ENCODE results near the gene MTERF4. TPM values are rescaled to one million over a fixed set of nuclear protein-coding genes. Genes with fewer than 3 reads are reported as not detected.

Gene MTERF4
- total RNA-seq, 3 donors from 2014 or later, result 25.4 to 41.7 (median 32.2) TPM

DNA sequence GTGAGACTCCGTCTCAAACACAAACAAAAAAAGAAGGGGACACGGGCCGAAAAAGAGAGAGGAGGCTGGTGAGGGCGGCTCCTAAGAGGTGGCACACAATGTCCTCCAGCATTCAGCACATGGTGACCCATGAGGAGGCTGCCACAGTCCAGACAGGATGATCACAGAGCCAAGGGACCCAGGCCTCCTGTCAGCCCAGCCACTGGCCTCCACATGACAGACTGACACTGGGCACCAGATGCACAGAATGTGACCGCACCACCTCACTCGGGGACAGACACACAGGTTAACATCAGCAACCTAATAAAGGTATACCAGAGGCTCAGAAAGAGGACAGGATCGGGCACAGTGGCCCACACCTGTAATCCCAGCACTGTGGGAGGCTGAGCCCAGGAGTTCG, 26.2 kb upstream of the MTERF4 start:
- no peaks in the 10 kb centered on the region for H3K4me1 ChIP-seq (ENCODE audit: low read depth)
- TF ChIP-seq, protein P1, sequence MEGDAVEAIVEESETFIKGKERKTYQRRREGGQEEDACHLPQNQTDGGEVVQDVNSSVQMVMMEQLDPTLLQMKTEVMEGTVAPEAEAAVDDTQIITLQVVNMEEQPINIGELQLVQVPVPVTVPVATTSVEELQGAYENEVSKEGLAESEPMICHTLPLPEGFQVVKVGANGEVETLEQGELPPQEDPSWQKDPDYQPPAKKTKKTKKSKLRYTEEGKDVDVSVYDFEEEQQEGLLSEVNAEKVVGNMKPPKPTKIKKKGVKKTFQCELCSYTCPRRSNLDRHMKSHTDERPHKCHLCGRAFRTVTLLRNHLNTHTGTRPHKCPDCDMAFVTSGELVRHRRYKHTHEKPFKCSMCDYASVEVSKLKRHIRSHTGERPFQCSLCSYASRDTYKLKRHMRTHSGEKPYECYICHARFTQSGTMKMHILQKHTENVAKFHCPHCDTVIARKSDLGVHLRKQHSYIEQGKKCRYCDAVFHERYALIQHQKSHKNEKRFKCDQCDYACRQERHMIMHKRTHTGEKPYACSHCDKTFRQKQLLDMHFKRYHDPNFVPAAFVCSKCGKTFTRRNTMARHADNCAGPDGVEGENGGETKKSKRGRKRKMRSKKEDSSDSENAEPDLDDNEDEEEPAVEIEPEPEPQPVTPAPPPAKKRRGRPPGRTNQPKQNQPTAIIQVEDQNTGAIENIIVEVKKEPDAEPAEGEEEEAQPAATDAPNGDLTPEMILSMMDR (IDR thresholded peaks at IDR 0.05), result no peak
- DNase-seq (no peak), ATAC-seq (no peak)
- no peaks in the 10 kb centered on the region for H3K9me3 ChIP-seq
- intact Hi-C loops (cut with DNase I, micrococcal nuclease), result no loop called here
- H3K36me3 ChIP-seq (ENCODE audit: low read depth), result no peaks in the 10 kb centered on the region
- no peak overlapping the region for H3K4me3 ChIP-seq

- TF ChIP-seq, protein P1 (IDR thresholded peaks at IDR 0.05), result no peak
- Histone ChIP-seq H3K4me1 (ENCODE audit: low read depth) (no peaks in the 10 kb centered on the region), H3K9me3 (no peaks in the 10 kb centered on the region), H3K4me3 (no peak overlapping the region), H3K36me3 (ENCODE audit: low read depth) (no peaks in the 10 kb centered on the region)
- ATAC-seq (no peak), DNase-seq (no peak)
- intact Hi-C loops (cut with DNase I, micrococcal nuclease), result no loop called here
Measured at GRCh38 chr2:241126771-241127202, 24.7 kb upstream of the MTERF4 start.

GRCh38 chr2:241126201-241126611, 24.1 kb upstream of the MTERF4 start:
- TF ChIP-seq, protein P1 (IDR thresholded peaks at IDR 0.05), result no peak
- no peaks in the 10 kb centered on the region for H3K9me3 ChIP-seq
- H3K4me3 ChIP-seq, result no peak overlapping the region
- H3K36me3 ChIP-seq (ENCODE audit: low read depth), result no peaks in the 10 kb centered on the region
- intact Hi-C loops (cut with DNase I, micrococcal nuclease), result no loop called here
- ATAC-seq (no peak), DNase-seq (no peak)
- no peaks in the 10 kb centered on the region for H3K4me1 ChIP-seq (ENCODE audit: low read depth)

DNA sequence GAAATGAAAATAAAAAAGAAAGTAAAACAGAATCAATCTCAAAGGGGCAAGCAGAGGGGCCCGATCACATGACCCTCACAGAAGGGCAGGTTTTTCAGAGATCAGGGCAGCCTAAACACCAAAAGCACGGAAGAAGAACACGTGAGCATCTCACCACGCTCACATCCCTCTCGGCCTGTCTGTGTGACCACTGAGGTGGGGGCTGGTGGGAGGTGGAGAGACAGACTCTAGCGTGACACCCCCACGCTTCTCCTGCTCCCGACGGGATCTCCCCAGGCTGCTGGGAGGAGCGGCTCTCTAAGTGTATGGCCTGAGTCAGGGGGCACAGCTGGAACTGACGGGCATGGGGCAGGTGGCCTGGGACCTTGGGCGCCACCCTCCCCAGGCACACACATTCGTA, 23.5 kb upstream of the MTERF4 start:
- no peak overlapping the region for H3K4me3 ChIP-seq
- ATAC-seq, result no peak
- intact Hi-C loops (cut with DNase I, micrococcal nuclease), result no loop called here
- no peak for DNase-seq
- TF ChIP-seq, protein P1 (IDR thresholded peaks at IDR 0.05), result no peak
- no peaks in the 10 kb centered on the region for H3K9me3 ChIP-seq
- no peaks in the 10 kb centered on the region for H3K36me3 ChIP-seq (ENCODE audit: low read depth)
- no peaks in the 10 kb centered on the region for H3K4me1 ChIP-seq (ENCODE audit: low read depth)

DNA sequence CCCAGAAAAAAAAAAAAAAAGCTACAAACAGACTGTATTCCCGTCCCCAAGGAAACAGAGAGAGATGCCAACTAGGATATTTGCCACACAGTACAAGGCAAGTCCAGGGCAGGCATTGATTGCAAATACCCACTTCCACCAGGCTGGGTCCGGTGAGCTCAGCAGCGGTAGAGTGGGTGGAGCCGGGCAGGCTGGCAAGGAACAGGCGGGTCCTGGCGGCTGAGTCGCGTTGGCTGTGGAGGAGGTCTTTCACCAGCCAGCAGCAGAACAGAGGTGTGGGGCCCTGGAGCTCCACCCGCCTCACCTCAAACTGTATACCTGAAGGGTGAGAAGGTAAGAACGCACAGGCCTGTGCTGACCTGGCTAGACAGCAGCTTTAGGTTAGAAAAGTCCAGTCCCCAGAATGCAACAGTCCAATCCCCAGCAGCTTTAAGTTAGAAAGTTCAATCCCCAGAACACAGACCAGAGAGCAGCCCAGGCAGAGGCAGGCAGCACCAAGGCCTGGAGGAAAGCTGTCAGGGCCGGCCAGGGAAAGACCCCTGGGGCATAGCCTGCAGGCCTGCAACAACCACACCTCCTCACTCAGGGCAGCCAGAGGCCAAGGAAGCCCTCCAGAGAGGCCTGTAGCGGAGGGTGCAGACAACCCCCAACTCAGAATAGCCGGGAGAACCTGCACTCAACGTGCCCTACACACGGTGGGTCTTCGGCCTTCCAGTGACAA, 21.9 kb upstream of the MTERF4 start:
- DNase-seq, result peak; percentile 53 to 74 (median 73)
- H3K4me1 ChIP-seq (ENCODE audit: low read depth), result no peaks in the 10 kb centered on the region
- no peak overlapping the region for H3K4me3 ChIP-seq
- intact Hi-C loops (cut with DNase I, micrococcal nuclease), result no loop called here
- TF ChIP-seq, protein P1 (IDR thresholded peaks at IDR 0.05), result no peak
- no peaks in the 10 kb centered on the region for H3K9me3 ChIP-seq
- H3K36me3 ChIP-seq (ENCODE audit: low read depth), result no peaks in the 10 kb centered on the region
- ATAC-seq, result peak; percentile 83
